GM18951 (cell line): Measurements from ENCODE around the gene MCRIP2.

ENCODE experiments used
- POLR2A ChIP-seq: IDR thresholded peaks from 4 replicates; pipeline ENCODE4 v1.6.1; 2011; ENCODE audit warnings: mild to moderate bottlenecking; ENCODE audit not compliant: insufficient read length, insufficient read depth; ENCODE audit errors: extremely low read depth
- in situ Hi-C: fragments of 300-500 bp; cut with MboI; formaldehyde crosslinking; loops from one replicate; pipeline ENCODE4 v1.12.0; 2022; ENCODE audit warnings: low sequenced_read_pairs, mixed read lengths, inconsistent platforms; ENCODE audit not compliant: unreplicated experiment

MCRIP2 gene

DNA sequence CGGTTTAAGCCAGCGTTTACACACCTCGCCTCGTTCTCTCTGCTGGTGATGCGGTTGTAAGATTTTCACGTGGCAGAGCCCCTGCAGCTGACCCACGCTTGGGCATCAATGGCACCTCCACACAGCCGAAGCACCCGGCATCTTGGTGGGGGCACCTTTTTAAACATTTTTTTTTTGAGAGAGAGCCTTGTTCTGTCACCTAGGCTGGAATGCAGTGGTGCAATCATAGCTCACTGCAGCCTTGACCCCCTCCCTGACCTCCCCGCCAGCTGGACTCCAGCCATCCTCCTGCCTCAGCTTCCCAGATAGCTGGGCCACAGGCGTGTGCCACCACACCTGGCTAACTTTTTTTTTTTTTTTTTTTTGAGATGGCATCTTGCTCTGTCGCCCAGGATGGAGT is 12.4 kb downstream of the MCRIP2 start:
- TF ChIP-seq POLR2A: no peak
- in situ Hi-C loops: no loop called here

DNA sequence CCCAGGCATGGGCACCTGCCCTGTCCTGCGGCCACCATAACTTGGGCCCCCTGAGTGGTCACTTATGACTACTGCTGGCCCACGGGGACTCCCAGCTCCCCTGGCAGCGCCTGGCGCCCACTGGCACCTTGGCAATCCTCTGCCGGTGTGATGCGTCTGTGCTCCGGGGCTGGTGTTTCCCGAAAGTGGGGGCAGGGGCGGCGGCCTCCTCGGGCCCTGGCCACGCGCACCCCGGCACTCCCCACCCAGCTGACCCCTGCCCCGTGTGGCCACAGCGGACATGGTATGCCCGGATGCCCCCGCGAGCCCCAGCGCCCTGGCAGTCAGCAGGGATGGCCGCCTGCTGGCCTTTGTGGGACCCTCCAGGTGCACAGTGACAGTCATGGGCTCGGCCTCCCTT is 15.9 kb downstream of the MCRIP2 start:
- in situ Hi-C loops: no loop called here
- TF ChIP-seq POLR2A: no peak

DNA sequence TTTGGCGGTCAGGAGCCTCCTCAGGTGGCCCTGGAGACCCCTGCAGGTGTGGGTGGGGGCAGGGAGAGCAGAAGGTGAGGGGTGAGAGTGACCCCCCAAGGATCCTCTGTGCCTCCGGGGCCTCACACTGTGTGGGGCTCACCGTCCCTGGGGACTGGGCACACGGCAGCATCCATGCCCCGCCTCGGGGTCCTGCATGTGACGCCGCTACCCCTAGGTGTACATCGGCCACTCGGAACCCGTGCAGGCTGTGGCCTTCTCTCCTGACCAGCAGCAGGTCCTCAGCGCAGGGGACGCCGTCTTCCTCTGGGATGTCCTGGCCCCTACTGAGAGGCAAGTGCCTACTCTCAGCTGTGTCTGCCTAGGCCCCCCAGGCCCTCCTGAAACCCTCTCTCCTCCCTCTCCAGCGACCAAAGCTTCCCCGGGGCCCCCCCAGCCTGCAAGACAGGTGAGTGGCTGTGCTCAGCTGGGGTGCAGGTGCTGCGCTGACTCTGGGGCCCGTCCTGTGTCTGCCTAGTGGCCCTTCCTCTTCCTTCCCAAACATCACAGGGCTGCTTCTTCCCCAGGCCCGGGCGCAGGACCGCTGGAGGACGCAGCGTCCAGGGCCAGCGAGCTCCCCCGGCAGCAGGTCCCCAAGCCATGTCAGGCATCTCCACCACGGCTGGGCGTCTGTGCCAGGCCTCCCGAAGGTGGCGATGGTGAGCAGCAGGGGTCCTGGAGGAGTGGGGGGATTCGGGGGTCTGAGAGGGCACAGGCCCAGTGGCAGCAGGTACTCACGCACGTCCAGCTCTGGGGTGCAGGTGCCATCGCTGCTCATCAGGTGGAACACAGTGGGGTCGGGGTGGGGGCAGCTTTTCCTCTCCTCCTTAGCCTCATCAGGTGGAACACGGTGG is 17.3 kb downstream of the MCRIP2 start:
- in situ Hi-C loops: no loop called here

DNA sequence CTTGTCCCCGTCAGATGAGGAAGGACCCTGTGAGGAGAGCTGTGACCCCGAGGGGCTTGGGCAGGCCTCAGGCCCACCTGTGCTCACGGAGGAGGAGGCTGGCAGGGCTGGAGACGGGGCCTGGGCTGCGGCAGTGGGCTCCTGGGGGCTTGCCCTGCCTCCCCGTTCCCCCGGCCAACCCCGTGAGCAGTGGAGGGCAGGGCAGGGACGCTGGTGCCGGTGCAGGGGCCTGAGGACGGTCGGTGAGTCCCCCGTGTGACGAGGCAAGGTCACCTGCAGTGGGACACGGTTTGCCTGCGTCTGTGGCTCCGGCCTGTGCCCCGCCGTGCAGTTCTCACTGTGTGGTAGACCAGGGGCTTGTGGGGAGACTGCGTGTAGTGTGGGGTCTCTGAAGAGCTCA is 18.0 kb downstream of the MCRIP2 start:
- in situ Hi-C loops: no loop called here
- TF ChIP-seq POLR2A: no peak

More for the DNA sequence above, 17.3 kb downstream of the MCRIP2 start:
- no peak for TF ChIP-seq POLR2A

DNA sequence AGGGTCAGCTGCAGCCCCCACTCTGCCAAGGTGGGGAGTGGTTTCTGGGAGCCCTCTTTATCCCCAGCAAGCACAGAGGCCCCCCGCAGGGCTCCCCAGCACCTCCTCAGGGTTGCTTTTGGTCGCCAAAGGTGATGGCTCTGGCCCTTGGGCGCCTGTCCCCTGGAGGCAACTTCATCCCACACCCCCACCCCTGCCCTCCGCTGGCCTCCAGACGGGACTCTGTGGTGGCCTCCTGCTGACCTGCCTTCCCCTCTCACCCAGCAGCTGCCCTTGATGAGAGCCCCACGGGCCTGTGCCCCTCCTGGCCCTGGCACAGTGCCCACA is 18.5 kb downstream of the MCRIP2 start:
- no peak for TF ChIP-seq POLR2A
- in situ Hi-C loops: no loop called here

DNA sequence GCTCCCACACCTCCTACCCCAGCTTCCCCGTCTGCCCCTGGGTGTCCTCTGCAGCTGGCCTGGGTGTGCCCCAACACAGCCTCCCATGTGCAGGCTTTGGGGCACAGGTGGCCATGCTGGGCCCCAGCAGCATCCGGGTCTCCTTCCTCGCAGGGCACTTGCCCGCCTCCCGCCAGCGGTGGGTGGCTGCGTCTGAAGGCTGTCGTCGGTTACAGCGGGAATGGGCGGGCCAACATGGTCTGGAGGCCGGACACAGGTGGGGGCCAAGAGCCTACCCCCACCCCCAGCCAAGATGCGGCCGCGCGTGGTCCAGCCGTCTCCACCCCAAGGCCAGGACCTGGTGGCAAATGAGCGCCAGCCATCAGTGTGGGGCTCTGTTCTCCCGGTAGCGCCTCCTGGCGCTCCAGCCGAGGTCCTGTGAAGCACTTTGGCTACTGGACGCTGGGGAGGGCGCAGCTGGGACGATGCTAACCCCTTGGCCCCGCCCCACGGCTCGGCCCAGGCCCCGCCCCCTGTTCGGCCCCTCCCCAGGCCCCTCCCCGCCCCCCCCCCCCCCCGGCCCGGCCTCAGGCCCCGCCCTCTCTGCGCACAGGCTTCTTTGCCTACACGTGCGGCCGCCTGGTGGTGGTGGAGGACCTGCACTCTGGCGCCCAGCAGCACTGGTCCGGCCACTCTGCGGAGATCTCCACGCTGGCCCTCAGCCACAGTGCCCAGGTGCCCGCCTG is 19.0 kb downstream of the MCRIP2 start:
- in situ Hi-C loops: no loop called here
- TF ChIP-seq POLR2A: peak; percentile 20

DNA sequence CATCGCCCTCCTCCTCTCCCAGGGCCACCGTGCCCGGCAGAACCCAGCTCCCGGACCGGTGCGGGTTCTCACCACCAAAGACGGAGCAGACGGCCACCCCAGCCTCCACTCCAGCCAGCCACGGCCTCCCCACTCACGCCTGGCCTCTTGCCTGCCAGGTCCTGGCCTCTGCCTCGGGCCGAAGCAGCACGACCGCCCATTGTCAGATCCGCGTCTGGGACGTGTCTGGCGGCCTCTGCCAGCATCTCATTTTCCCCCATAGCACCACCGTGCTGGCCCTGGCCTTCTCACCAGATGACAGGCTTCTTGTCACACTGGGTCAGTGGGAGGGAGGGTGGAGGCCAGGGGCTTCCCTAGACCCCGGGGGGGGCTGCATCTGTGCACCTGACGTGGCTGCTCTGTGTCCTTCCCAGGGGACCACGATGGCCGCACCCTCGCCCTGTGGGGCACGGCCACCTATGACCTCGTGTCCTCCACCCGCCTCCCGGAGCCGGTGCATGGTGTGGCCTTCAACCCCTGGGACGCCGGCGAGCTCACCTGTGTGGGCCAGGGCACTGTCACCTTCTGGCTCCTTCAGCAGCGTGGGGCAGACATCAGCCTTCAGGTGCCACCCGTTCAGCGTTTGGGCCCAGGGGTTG is 19.7 kb downstream of the MCRIP2 start:
- in situ Hi-C loops: no loop called here
- no peak for TF ChIP-seq POLR2A

DNA sequence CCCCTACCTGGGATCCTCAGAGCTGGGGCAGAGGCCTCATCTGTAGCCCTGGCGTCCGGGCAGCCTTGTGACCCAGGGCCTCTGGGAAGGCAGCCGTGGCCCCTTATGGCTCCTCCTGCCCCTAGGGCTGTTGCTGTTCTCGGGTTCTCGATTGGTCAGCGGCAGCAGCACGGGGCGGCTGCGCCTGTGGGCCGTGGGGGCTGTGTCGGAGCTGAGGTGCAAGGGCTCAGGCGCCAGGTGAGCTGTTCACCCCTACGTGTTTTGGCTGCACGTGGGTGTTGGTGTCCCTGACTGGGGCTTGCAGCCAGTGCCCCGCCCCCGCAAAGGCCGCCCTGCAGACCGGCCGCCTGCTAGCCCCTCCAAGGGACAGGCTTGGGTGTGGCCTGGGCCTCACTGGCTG is 20.5 kb downstream of the MCRIP2 start:
- no peak for TF ChIP-seq POLR2A
- in situ Hi-C loops: no loop called here

DNA sequence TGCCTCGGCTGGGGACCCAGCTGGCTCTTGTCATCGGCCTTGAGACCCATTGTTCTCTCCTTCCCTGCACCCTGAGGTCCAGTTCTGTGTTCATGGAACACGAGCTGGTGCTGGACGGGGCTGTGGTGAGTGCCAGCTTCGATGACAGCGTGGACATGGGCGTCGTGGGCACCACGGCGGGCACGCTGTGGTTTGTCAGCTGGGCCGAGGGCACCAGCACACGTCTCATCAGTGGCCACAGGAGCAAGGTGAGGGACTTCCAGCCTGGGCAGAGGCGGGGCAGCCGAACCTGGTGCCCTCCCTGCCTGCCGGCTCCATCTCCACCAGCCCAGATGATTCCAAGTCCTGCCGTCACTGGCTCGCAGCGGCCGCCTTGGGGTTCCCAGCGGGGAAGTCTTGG is 21.0 kb downstream of the MCRIP2 start:
- in situ Hi-C loops: no loop called here
- TF ChIP-seq POLR2A: no peak

DNA sequence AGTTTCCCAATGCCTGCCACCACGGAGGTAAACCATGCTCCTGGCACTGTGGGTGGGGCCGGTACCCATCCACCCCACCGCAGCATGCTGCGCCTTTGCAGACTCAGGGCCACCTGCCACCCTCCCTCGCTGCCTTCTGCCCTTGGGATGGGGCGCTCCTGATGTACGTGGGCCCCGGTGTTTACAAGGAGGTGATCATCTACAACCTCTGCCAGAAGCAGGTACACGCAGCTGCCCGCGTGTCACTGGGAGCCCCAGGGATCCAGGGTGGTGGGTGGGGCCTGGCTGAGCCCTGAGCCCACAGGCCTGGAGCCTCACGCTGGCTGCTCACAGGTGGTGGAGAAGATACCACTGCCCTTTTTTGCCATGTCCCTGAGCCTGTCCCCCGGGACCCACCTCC is 24.9 kb downstream of the MCRIP2 start:
- in situ Hi-C loops: no loop called here
- TF ChIP-seq POLR2A: no peak

DNA sequence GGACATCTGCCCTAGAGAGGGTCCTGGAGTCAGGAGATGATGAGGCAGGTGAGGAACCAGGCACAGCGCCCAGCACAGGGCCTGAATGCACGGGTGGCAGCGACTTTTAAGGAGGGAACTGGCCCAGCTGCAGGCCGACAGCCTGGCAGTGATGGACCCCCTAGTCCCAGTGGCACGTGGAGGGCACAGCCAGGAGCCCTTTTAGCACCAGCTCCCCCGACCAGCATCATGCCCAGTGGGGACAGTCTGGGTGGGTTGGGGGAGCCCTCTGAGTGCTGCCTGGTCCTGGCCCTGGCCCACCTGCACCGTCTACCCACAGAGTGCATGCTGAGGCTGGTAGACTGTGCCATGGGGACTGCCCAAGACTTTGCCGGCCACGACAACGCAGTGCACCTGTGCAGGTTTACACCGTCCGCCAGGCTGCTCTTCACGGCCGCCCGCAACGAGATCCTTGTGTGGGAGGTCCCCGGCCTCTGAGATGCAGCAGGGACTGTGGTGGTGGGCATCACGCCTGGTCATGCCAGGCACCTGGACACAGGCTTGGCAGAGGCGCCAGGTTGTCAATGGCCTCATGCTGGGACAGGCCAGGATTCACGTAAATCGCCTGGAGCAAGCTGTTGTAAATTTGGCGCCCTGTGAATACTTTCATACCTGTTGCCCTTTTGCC is 25.6 kb downstream of the MCRIP2 start:
- in situ Hi-C loops: no loop called here
- no peak for TF ChIP-seq POLR2A

DNA sequence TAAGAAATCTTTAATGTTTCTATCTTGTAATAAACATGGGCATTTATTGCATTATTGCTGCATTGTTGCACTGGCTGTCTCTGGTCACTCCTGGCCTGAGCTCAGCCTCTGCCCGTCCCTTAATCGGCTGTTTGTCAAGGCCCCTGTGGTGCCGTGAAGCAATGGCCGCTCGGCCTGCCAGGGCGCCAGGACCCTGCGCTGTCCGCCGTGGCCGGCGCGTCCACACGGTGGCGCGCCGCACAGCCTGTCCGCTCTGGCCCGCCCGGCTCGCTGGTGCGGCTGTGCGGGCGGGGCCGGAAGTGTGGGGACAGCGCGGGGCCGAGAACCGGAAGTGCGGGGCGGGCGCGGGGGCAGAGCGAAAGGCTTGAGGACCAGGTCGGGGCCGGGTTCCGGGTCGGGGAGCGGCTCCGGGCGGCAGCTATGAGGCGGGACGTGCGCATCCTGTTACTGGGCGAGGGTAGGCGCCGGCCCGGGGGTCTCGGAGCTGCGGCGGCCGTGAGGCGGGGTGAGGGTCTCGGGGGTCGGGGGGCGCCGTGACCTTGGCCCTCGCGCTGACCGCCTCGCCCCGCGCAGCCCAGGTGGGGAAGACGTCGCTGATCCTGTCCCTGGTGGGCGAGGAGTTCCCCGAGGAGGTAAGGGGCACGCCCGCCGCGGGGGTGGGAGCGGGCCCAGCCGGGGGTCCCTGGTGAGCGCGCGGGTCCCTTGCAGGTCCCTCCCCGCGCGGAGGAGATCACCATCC is 26.3 kb downstream of the MCRIP2 start, which contains the start of gene RHOT2:
Gene RHOT2 (plus strand): TSS at position 353 of the 739 bp plus-strand sequence. CDS start 68 bp downstream, at position 421.
- in situ Hi-C loops: no loop called here
- TF ChIP-seq POLR2A: peak; percentile 93

DNA sequence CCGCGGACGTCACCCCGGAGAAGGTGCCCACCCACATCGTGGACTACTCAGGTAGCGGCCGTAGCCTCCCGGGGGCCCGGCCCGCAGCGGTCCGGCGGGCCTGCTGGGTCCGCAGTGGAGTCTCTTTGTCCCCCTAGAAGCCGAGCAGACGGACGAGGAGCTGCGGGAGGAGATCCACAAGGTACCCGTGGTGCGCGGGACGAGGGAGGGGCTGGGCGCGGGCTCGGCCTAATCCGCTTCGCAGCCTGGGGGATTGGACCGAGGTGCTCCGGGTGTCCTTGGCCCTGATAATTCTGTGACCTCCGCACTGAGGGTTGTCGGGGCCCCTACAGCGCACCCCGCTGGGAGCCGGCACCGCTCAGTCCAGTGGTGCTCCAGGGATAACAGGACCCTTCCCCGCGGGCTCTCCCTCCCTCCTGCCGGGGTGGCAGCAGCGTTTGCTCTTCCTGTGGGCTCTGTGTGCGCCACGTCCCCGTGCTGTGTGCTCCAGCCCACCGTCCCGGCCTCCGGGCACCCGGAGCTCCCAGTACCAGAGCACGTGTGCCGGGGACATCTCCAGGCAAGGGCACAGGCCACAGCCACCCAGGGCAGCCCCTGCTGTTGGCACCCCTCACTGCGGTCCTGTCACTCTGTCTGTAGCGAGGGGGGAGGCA is 27.0 kb downstream of the MCRIP2 start:
- in situ Hi-C loops: no loop called here
- TF ChIP-seq POLR2A: no peak
